ENCODE measurements around the gene TLR6.

DNA sequence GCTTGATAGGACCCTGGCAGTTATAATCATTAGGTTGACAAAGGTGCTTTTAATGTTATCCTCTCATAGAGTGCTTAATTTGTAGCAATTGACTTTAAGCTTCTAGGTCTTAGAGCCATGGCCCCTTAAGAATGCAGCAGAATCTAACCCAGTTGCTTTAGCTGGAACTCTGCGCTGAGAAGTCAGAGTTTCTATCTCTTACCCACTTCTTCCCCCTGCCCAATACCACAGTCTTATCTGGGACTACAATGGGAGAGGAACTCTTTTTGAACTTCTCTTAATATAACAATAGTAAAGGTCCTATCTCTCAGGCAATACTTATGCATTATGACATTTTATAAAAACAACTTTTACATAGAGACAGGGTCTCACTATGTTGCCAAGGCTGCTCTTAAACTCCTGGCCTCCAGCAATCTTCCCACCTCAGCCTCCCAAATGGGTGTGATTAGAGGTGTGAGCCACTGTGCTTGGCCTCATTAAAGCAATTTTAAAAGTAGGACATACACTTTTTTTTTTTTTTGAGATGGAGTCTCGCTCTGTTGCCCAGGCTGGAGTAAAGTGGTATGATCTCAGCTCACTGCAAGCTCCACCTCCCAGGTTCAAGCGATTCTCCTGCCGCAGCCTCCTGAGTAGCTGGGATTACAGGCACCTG, 75.7 kb downstream of the TLR6 start:
- no peak for TF ChIP-seq POLR2A (IDR thresholded peaks at IDR 0.05; ENCODE audit: low read length)
- no peak for TF ChIP-seq GATA1 (IDR thresholded peaks at IDR 0.05; ENCODE audit: low read depth, low read length)
